ENCODE measurements around the gene RAB8B. TPM values are rescaled to one million over a fixed set of nuclear protein-coding genes. Genes with fewer than 3 reads are reported as not detected.

The RAB8B gene
- total and polyA plus RNA-seq, 12 donors: 5.2 to 54.4 (median 35.5) TPM

- Histone ChIP-seq H3K27me3 (no peaks in the 10 kb centered on the region), H3K27ac (peak overlapping the region; percentile 94 to 99 (median 96)), H3K4me1 (replicated peaks in 1 of 2) (peaks cover 8 to 23% of the 10 kb centered on the region in 2 donors), H3K4me3 (peak overlapping the region; percentile 38 to 94 (median 76)), H3K9me3 (replicated peaks in 1 of 3) (no peaks in the 10 kb centered on the region), H3K36me3 (replicated peaks in 1 of 2) (peaks cover 0 to 29% of the 10 kb centered on the region in 2 donors)
- DNase-seq: peak; percentile 48 to 82 (median 64)
- TF ChIP-seq POLR2A (IDR thresholded peaks at IDR 0.05): no peak
- TF ChIP-seq CTCF (IDR thresholded peaks at IDR 0.05): no peak
- WGBS, 4 donors: 0% methylated on average over 16 of the region's 16 CpGs
- intact Hi-C loops (cut with DNase I): no loop called here
Measured at GRCh38 chr15:63156755-63157117, 32.7 kb upstream of the RAB8B start.

- H3K9me3 ChIP-seq (replicated peaks in 1 of 3): no peaks in the 10 kb centered on the region
- peaks cover 0 to 29% of the 10 kb centered on the region in 2 donors for H3K36me3 ChIP-seq (replicated peaks in 1 of 2)
- peak in 2 of 6 experiments; percentile 8 to 28 for TF ChIP-seq CTCF (IDR thresholded peaks at IDR 0.05)
- peak; percentile 80 to 87 for TF ChIP-seq POLR2A (IDR thresholded peaks at IDR 0.05)
- H3K4me1 ChIP-seq (replicated peaks in 1 of 2): peaks cover 8 to 23% of the 10 kb centered on the region in 2 donors
- peak within 1 kb of the TSS; percentile 94 to 99 (median 96) for H3K27ac ChIP-seq
- WGBS, 4 donors: 0 to 2% (median 0%) methylated on average over 16 to 60 of the region's 60 CpGs
- H3K27me3 ChIP-seq: no peaks in the 10 kb centered on the region
- DNase-seq: peak; percentile 87 to 96 (median 92)
- intact Hi-C loops (cut with DNase I): no loop called here
- H3K4me3 ChIP-seq: peak within 1 kb of the TSS; percentile 38 to 94 (median 76)
Measured at GRCh38 chr15:63157118-63157843, 32.1 kb upstream of the RAB8B start, which contains the start of gene RPS27L. RPS27L (minus strand) TSS chr15:63157477; CDS start chr15:63157405, 72 bp downstream.

DNA sequence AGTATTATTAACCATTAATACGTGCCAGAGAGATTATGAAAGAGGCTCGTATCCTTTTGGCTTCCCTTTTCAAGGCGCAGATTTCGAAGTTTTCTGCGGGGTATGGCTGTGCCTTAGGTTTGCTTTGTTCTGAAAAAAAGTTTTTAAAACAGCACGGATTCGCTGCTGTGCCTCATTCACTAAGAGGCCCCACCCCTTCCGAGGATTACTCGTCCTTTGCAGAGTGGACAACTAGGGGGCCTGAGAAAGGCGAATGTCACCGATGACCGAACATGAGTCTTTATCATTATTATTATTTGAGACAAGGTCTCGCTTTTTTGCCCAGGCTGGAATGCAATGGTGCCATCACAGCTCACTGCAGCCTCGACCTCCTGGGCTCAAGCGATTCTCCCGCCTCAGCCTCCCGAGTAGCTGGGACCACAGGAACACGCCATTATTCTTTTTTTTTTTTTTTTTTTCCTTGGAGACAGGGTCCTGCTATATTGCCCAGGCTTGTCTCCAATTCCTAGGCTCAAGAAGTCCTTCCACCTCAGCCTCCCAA is 31.4 kb upstream of the RAB8B start:
- WGBS, 4 donors: 4 to 6% (median 5%) methylated on average over 18 of the region's 18 CpGs
- TF ChIP-seq POLR2A (IDR thresholded peaks at IDR 0.05): no peak
- peak in 3 of 6 experiments; percentile 24 to 28 (median 24) for TF ChIP-seq CTCF (IDR thresholded peaks at IDR 0.05)

GRCh38 chr15:63160638-63161037 is 28.8 kb upstream of the RAB8B start:
- intact Hi-C loops (cut with DNase I): loop anchor here in 1 of 2 donors (10.0 kb wide), 1 partner anchor 244 kb away; no protein-coding TSS in a partner anchor
- no peak for TF ChIP-seq POLR2A (IDR thresholded peaks at IDR 0.05)
- no peak for TF ChIP-seq CTCF (IDR thresholded peaks at IDR 0.05)
- DNase-seq: no peak

More for the DNA sequence above, 31.4 kb upstream of the RAB8B start:
- Histone ChIP-seq H3K4me1 (replicated peaks in 1 of 2) (peaks cover 8 to 23% of the 10 kb centered on the region in 2 donors), H3K4me3 (peak overlapping the region; percentile 30 to 88 (median 50)), H3K36me3 (replicated peaks in 1 of 2) (peaks cover 0 to 25% of the 10 kb centered on the region in 2 donors), H3K9me3 (replicated peaks in 1 of 3) (no peaks in the 10 kb centered on the region), H3K27ac (peak overlapping the region; percentile 94 to 99 (median 96)), H3K27me3 (no peaks in the 10 kb centered on the region)
- intact Hi-C loops (cut with DNase I): no loop called here
- peak; percentile 62 to 81 (median 79) for DNase-seq

More at GRCh38 chr15:63160638-63161037, 28.8 kb upstream of the RAB8B start:
- Histone ChIP-seq H3K4me1 (replicated peaks in 1 of 2) (peaks cover 3 to 5% of the 10 kb centered on the region in 2 donors), H3K4me3 (no peak overlapping the region), H3K27ac (no peak overlapping the region), H3K9me3 (replicated peaks in 1 of 3) (no peaks in the 10 kb centered on the region), H3K27me3 (no peaks in the 10 kb centered on the region), H3K36me3 (replicated peaks in 1 of 2) (peaks cover 0 to under 1% of the 10 kb centered on the region in 2 donors)
